Measurements from ENCODE around the gene ARHGAP10.

The ARHGAP10 gene, protein sequence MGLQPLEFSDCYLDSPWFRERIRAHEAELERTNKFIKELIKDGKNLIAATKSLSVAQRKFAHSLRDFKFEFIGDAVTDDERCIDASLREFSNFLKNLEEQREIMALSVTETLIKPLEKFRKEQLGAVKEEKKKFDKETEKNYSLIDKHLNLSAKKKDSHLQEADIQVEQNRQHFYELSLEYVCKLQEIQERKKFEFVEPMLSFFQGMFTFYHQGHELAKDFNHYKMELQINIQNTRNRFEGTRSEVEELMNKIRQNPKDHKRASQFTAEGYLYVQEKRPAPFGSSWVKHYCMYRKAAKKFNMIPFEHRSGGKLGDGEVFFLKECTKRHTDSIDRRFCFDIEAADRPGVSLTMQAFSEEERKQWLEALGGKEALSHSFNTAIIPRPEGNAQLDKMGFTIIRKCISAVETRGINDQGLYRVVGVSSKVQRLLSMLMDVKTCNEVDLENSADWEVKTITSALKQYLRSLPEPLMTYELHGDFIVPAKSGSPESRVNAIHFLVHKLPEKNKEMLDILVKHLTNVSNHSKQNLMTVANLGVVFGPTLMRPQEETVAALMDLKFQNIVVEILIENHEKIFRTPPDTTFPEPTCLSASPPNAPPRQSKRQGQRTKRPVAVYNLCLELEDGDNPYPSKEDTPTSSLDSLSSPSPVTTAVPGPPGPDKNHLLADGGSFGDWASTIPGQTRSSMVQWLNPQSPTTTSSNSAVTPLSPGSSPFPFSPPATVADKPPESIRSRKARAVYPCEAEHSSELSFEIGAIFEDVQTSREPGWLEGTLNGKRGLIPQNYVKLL

DNA sequence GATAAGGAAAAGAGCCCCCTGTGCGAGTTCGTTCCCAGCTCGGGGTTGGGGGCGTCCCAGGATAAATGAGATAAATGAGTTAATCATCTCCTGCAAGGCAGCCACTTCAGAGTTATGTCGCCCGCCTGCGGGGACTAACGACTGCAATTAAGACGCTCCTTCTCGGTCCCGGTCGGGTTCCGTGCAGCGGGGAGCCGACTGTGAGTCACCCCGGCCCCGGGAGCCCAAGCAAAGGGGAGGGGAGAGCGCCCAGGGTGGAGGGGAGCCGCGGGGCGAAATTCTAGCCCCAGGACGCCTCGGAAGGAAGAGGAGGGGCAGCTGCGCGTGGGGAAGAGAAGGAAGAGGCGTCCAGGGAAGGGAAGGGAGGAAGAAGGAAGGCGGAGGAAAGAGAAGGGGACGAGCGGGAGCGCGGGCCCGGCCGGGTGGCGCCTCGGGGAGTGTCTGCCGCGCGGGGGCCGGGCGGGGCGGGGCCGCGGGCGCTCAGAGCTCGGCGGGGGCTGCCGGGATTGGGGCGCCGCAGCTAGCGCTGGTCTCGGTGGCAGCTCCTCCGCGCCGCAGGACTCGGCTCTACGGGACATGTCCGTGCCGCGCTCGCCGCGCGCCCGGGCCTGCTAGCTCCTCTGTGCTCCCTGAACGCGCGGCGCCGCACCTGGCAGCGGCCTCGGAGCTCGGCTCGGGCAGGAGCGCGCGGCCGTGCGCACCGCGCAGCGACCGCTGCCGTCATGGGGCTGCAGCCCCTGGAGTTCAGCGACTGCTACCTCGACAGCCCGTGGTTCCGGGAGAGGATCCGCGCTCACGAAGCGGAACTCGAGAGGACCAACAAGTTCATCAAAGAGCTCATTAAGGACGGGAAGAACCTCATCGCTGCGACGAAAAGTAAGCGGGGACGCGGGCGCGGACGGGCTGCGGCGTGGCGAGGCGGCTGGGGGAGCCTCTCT lies at the start of gene ARHGAP10:
TSS of gene ARHGAP10 (plus strand) at position 509 of the 938 bp plus-strand sequence. CDS start at position 723, 214 bp downstream.
- DNase-seq (ENCODE audit: low read depth in 2 of 2): peak; percentile 42 to 50

DNA sequence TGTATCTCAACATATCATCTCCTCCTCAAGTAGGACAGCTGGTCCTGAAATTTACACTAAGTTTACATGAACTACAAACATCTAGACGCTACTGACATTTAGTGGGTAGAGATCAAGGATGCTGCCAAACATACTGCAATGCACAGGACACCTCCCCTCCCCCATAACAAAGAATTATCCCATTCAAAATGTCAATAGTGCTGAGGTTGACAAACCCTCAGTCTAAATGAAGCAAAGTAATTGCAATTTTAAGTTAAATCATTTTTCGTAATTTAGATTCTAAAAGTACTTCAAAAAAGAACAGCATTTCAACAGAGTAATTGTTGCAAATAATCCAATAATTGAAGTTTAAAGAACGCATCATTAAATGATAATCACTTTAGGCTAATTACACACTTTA lies 49.1 kb upstream of the ARHGAP10 start:
- DNase-seq (ENCODE audit: low read depth in 2 of 2): no peak

DNA sequence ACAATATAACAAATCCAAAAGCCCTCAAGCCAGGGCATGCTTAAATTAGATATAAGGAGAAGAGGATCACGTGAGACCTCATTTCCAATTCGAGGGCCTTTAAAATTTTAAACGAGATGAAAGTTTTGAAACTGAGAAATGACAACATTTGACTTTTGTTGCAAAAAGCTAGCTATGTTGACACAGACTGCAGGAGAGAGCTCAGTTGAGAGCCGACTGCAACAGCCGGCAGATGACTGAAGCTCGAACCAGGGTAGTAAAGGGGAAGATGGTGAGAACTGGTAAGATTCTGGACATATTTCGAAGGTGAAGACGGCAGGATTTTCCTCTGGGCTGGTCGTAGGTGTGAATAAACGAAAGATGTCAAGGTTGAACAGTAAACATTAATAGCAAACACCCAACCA lies 48.7 kb upstream of the ARHGAP10 start:
- DNase-seq (ENCODE audit: low read depth in 2 of 2): no peak

DNA sequence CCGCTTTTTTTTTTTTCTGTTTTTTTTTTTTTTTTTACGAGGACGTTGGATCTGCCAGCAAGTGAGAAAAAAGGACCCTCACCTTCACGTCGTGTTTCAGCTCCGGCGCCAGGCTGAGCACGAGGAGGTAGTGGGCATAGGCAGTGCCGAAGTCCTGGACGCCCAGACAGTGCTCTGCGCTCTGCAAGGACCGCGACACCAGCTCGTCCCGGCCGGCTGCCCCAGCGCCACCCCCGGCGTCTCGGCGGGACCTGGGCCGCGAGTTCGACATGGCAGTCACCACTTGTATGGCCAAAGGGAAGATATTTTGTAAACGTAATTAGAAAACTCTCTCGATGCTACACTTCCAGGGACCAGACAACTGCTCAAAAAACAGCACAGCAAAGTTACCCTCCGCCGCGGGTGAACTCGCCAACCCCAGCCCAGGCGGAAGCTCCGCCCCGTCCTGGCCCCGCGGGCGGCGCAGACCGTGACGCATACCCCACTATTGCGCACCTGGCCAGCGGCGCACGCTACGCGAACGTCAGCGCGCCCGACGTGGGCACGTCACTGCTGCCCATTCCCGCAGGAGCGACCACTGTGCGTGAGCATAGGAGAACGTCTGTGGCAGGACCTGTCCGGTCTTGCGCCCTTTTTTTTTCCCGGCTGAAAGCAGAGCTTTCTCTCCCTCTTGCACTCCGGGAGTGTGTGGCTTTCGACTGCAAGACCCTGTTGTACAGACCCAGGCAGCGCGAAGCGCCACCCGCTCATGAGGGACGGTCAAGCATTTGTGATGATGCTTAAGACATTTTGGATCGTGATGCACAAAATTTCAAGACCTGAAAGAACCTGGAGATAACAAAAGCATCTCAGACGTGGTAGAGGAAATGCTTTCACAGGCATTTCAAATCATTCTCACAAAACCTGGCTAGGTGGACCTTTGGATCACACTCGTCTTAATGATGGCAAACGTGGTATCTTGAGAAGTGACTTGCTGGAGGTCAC lies 47.9 kb upstream of the ARHGAP10 start, which contains the start of gene PRMT9:
TSS of gene PRMT9 (minus strand) at position 447 of the 984 bp plus-strand sequence. CDS start at position 271, 176 bp downstream.
- peak; percentile 74 to 76 for DNase-seq (ENCODE audit: low read depth in 2 of 2)

DNA sequence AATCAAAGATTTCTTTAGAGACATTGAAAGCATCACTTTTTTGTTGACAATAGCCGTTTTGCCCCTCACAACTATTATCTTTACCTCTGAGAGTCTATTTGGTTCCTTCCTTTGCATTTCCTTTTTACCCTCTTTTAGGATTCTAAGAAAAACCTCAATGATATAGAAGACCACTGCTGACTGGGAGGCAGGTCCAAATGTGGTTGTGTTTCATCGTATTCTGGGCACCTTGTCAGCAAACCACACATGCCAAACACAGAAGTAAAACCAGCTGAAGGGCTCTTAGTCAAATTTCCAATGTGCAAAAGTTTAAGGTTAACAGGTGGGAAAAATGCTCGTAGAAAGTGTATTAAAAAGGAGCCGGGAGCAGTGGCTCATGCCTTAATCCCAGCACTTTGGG lies 42.8 kb upstream of the ARHGAP10 start:
- no peak for DNase-seq (ENCODE audit: low read depth in 2 of 2)

DNA sequence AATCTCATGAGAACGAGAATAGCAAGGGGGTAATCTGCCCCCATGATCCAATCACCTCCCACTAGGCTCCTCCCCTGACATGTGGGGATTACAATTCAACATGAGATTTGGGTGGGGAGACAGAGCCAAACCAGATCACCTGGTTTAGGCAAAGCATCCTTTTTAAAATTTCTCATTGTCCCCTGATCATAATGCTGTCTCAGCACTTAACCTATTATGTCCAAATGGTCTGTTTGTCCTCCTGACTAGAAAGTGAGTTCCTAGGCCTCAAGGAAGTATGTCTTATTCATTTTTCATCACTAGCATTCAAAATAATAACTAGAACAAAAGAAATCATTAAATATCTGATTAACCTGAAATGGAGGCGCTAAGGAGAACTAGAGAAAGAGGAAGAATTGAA lies 40.1 kb upstream of the ARHGAP10 start:
- DNase-seq (ENCODE audit: low read depth in 2 of 2): no peak

DNA sequence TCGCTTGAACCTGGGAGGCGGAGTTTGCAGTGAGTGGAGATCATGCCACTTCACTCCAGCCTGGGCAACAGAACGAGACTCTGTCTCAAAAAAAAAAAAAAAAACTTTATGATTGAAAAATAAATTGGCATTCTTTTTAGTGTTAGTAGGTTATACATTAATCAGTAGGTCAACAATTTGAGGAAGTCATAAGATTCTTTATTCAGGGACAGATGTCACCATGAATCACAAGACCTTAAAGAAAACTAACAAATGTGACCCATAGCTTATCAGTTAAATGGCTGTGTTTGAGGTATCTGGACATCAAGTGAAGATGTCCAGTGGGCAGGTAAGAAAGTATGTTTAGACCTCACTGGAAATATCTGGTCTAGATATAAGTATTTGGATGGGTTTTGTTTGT lies 38.7 kb upstream of the ARHGAP10 start:
- DNase-seq (ENCODE audit: low read depth in 2 of 2): no peak

DNA sequence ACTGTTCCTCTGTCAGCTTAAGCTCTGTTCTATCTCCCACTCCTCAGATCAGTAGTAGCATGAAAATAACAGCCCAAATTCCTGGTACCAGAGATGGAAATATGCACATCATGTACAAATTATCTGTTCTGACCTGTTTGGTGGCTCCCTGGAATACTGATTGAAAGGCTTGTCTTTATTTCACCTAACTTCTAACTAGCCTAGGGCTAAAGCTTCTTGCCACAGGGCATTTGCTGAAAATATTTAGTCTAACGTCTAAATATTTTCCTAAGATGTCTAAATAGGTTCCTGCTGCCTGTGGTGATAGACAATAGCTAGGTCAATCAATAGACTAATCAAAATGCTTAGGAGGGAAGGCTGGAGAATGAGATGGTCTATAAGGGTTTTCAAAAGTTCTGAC lies 35.0 kb upstream of the ARHGAP10 start:
- DNase-seq (ENCODE audit: low read depth in 2 of 2): no peak

DNA sequence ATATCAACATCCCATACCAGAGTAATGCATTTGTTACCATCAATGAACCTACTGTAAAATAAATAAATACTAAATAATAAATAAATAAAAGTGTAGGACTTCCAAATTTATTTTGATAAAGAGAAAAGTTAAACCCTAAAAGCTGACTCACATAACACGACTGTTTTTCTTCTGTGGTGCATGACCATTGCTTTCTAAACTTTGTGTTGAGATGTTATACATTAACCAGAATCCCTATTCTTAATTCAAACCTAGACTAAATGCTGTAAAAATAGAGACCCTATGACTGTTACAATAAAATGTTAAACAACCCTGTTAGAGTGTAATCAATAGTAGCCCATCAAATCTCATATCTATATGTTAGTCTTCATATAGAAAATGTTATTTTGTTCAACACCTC lies 27.0 kb upstream of the ARHGAP10 start:
- DNase-seq (ENCODE audit: low read depth in 2 of 2): no peak

DNA sequence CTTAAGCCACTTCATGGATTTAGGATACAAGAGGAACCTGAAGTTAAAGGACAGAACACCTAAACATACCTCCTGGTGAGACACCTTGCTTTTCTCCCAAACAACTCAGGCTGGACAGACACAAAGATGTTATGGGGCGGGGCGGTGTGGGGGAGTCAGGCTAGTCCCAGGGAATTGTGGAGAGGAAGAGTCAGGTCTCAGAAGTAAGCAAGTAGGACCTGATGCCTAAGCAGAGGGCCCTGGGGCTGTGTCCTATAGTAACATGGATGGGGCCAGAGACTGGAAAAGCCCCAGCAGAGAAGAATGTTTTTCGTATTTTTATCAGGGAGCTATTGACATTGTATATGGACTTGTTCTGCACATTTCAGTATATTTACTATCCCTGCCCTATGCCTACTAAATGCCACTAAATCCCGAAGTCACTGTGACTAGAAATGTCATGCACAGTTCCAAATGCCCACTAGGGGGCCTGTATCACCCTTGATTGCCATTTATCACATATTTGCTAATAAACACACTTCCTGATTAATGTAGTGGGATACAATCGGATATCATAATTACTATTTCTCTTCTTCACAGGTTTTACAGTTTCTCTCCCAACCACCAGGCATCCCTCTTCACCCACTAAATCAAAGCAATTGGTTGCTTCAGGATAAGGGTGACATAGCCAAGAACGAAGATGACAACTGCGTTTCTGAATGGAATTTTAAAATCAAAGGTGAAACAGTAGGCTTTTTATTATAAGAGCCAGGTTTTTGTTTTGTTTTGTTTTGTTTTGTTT lies 23.8 kb upstream of the ARHGAP10 start:
- DNase-seq (ENCODE audit: low read depth in 2 of 2): peak in 1 of 2 donors; percentile 31

DNA sequence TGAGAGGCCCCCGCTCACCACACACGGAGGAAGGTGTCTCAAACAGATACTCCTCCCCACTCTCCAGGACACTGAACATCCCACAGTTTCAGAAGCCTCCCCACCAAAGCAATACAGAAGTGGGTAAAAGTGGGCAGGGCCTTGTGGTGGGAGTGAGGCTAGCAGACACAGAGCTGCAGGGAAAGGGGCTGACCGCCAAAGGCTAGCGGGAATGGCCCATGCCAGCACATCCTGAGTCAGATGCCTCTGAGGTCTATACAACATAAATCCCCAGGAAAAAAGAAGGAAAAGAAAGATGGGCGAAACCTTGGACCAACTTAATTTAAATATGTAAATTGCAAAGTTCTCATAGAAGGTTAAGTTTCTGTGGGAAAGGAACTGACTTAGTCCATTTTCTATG lies 21.9 kb upstream of the ARHGAP10 start:
- DNase-seq (ENCODE audit: low read depth in 2 of 2): no peak

DNA sequence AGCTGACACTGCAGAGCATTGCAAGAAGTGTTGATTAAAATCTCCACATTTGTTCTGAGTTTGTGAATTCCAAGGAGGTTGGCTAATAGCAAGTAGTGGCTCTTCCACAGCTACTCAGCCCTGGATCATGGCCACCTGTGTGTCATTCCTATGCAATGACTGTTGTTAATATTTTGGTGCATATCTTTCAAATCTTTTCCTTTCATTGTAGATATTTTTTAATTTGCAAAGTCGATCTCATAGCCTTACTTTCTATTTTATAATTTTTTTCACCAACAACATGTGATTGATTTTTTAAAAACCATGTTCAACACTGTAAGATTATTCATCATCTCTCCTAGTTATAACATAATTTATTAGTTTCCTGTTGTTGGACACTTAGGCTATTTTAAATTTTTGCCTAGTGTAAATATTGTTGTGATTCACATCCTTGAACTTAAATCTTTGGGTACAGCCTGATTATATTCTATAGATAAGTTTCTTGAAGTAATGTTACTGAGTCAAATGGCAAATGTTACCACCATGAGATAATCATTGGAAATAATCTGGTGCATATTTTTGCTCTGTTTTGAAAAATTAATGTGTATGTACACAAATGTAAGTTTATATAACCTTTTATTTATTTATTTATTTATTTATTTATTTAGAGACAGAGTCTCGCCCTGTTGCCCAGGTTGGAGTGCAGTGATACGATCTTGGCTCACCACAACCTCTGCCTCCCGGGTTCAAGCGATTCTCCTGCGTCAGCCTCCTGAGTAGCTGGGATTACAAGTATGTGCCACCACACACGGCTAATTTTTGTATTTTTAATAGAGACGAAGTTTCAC lies 17.1 kb upstream of the ARHGAP10 start:
- no peak for DNase-seq (ENCODE audit: low read depth in 2 of 2)

DNA sequence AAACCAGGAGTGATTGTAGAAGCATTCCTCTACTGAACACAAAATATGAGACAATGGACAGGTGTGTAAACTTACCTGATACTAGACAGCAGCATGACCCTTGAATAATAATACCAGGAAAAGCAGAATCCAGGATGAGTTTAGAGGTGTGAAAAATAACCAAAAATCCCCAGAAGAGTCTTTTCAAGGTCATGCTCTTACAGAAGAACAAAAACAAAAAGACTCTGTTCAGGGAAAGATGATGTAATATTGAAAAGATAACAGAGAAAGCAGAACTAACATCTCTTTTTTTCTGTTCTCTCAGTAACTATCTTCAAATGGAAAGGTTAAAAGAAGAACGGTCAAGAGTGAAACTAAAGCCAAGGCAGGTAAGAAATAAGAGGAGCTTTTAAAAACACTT lies 14.0 kb upstream of the ARHGAP10 start:
- no peak for DNase-seq (ENCODE audit: low read depth in 2 of 2)

DNA sequence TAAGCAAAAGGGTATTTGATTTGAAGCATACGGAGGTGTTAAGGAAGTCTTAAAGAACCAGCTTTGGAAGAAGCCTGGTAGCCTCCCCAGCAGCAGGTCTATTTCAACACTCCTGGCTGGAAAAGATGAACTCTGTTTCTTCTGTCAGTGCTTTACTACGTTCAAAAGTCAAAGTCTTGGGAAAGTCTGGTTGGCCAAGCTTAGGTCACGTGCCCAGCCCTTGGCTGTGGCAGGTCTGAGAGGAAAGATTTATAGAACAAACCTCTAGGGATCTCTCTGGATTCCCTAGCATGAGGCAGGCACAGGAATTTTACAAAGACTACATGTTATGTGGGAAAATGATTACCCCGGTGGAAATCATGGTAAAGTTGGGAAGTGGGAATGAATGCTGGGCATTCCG lies 8.6 kb upstream of the ARHGAP10 start:
- no peak for DNase-seq (ENCODE audit: low read depth in 2 of 2)

DNA sequence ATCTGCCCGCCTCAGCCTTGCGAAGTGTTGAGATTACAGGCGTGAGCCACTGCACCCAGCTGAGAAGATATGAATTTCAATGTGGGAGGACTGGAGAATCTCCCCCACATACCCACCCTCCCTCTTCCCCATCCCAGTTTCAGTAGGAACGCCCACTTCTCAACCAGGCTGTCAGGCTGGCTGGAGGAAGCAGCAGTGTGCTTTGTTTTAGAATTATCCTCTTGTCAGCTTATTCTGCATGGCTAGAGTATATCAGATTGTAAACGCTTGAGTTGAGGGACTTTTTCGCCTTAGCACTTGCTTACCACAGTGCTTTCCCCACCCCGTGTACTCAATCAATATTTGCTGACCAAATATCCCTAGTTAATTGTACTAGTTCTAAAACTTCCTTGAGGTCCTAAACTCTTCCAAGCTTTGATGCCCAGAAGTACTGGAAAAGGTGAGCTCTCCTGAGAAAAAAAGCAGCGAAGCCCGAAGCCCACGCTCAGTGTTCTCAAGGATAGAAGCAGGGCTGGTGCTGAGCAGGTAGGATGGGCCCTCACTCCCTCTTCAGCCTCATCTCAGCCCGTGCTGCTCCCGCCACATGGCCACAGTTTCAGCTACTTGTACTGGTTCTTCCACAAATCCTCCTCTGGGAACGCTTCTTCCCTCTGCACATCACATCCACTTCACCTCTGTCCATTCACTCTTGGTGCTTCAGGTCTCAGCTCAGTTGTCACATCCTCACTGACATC lies 7.3 kb upstream of the ARHGAP10 start:
- DNase-seq (ENCODE audit: low read depth in 2 of 2): no peak

DNA sequence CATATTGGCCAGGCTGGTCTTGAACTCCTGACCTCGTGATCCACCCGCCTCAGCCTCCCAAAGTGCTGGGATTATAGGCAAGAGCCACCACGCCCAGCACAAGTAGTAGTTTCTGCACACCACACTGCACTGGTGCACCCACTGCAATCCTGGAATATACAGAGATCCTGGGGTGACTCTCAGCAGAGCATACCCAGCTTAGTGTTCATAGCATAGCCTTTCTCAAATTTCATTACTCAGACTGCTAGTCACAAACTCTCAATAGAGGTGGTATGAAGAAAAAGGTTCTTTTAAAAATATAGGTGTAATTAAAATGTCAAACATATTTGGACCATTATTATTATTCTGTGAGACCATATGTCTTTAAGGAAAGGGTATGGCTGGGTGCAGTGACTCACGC lies 6.2 kb upstream of the ARHGAP10 start:
- DNase-seq (ENCODE audit: low read depth in 2 of 2): no peak

DNA sequence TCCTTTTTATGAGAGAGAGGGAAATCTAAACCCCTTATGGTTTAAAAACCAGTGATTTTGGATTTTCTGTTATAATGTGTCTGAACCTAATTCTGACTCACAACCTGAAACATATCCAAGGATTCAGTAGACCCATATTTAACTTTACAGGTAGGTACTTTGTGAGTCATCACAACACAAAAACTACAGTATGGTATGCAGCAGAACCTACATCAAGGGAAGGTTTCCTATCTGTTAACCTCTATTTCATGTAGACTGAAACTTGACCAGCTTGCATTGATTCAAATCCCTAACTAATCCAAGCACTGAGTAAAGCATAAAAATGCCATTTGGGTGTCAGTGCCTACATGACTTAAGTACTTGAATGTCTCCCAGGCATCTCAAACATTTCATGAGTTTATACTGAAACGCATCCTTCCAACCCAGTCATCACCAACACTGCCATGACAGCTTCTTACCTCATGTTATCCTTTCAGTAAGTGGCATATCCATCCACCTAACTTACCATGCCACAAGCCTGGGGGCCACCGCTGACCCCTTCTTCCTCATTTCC lies 4.3 kb upstream of the ARHGAP10 start:
- no peak for DNase-seq (ENCODE audit: low read depth in 2 of 2)

DNA sequence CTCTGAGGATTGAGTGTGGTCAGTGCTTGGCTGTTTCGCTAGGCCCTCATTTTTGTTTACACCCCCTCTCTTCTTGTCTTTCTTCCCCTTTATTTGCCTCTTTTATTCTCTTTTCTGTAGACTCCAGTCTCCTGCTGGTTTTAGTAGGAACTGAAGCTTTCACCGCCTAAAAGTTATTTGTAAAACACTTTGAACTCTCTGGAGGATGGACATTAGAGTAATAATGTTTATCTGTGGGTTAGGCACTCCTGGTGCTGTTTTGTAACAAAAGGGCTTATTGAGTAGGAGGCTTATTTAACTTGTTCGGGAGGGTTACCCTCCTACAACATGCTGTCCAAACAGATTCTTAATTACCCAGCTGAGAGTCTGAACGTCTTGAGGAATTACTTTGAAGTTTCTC lies 1.6 kb upstream of the ARHGAP10 start:
- DNase-seq (ENCODE audit: low read depth in 2 of 2): no peak
